NCI-H1436 treated with DMSO at 0.1 percent for 48 hours (cell line): ENCODE measurements around the gene PLXND1.

Experiments
- DNase-seq: peaks from one replicate; lab custom pipeline; 2025; lab: John Stamatoyannopoulos, UW

PLXND1 gene

GRCh38 chr3:129582799-129583198 is 23.7 kb downstream of the PLXND1 start:
- DNase-seq: no peak

GRCh38 chr3:129581623-129582022 is 24.9 kb downstream of the PLXND1 start:
- DNase-seq: no peak

- DNase-seq: no peak
These were observed 26.5 kb downstream of the PLXND1 start for GRCh38 chr3:129579991-129580390.

- DNase-seq: no peak
These were observed 28.3 kb downstream of the PLXND1 start for GRCh38 chr3:129577925-129578786.

- DNase-seq: no peak
These were observed 29.1 kb downstream of the PLXND1 start for GRCh38 chr3:129577366-129577765.

GRCh38 chr3:129576514-129577352 is 29.7 kb downstream of the PLXND1 start:
- peak; percentile 11 for DNase-seq

GRCh38 chr3:129575997-129576384 is 30.5 kb downstream of the PLXND1 start:
- DNase-seq: no peak

- DNase-seq: no peak
These were observed 31.1 kb downstream of the PLXND1 start for GRCh38 chr3:129575233-129575996.

GRCh38 chr3:129574206-129574605 is 32.3 kb downstream of the PLXND1 start:
- no peak for DNase-seq

GRCh38 chr3:129573493-129573892 is 33.0 kb downstream of the PLXND1 start:
- no peak for DNase-seq

GRCh38 chr3:129572603-129573002 is 33.9 kb downstream of the PLXND1 start:
- no peak for DNase-seq

GRCh38 chr3:129571605-129572547 is 34.6 kb downstream of the PLXND1 start:
- DNase-seq: no peak

- no peak for DNase-seq
These were observed 36.6 kb downstream of the PLXND1 start for GRCh38 chr3:129569856-129570255.

- DNase-seq: no peak
These were observed 38.5 kb downstream of the PLXND1 start for GRCh38 chr3:129567939-129568338.

- no peak for DNase-seq
These were observed 39.2 kb downstream of the PLXND1 start for GRCh38 chr3:129567176-129567705.

- DNase-seq: no peak
These were observed 40.6 kb downstream of the PLXND1 start for GRCh38 chr3:129565902-129566301.

- DNase-seq: no peak
These were observed 41.4 kb downstream of the PLXND1 start for GRCh38 chr3:129564981-129565644.

GRCh38 chr3:129563850-129564535 is 42.5 kb downstream of the PLXND1 start:
- no peak for DNase-seq

GRCh38 chr3:129563332-129563731 is 43.1 kb downstream of the PLXND1 start:
- no peak for DNase-seq

- no peak for DNase-seq
These were observed 43.7 kb downstream of the PLXND1 start for GRCh38 chr3:129562803-129563202.
